ENCODE measurements around the gene TEX261. TPM values are rescaled to one million over a fixed set of nuclear protein-coding genes. Genes with fewer than 3 reads are reported as not detected.

Gene TEX261
- total RNA-seq, 2 donors from 2014 or later = 16.6 to 19.1 TPM

DNA sequence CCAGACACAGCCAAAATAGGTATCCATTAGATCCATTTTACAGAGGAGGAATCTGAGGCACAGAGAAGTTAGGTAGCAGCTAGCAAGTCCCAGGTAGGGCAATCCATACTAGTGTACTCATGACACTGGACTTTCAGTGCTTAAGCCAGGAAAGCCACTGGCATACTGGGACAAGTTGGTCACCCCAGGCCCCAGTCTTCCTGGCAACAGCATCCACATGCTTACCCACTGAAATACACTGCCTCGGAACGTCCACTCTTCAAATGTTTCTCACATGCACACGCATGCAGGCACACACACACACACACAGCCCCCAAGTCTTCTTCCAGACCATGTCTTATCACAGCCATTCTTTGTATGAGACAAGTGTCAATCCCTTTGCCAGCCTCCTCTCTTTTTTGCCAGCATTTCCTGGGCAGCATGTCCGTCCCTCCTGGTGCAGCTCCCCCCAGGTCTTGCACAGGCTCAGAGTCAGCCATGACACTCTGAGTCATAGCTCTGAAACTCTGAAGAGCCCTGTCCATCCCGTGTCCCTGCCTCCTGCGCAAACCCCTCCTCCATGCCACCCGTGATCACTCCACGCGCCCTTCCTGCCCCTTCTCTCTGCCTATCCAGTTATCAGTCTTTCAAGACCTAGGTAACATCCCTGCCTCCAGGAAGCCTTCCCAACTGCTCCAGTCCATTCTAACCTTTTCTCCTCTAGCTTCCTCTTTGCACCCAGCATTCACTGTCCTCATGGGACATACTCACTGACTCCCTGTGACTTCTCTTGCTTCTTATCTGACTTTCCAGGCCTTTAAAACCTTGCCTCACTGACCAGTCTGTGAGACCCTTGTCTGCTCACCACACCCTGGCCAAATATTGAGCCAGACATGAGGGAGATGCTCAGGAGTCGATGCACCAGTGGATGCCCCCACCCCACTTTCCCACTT lies 10.9 kb upstream of the TEX261 start:
- no peak for TF ChIP-seq POLR2A (IDR thresholded peaks at IDR 0.05)
- TF ChIP-seq, protein P1, sequence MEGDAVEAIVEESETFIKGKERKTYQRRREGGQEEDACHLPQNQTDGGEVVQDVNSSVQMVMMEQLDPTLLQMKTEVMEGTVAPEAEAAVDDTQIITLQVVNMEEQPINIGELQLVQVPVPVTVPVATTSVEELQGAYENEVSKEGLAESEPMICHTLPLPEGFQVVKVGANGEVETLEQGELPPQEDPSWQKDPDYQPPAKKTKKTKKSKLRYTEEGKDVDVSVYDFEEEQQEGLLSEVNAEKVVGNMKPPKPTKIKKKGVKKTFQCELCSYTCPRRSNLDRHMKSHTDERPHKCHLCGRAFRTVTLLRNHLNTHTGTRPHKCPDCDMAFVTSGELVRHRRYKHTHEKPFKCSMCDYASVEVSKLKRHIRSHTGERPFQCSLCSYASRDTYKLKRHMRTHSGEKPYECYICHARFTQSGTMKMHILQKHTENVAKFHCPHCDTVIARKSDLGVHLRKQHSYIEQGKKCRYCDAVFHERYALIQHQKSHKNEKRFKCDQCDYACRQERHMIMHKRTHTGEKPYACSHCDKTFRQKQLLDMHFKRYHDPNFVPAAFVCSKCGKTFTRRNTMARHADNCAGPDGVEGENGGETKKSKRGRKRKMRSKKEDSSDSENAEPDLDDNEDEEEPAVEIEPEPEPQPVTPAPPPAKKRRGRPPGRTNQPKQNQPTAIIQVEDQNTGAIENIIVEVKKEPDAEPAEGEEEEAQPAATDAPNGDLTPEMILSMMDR (IDR thresholded peaks at IDR 0.05) = no peak
- no peaks in the 10 kb centered on the region for H3K27me3 ChIP-seq
- H3K4me1 ChIP-seq = peaks cover 8% of the 10 kb centered on the region
- WGBS, 2 donors = 72 to 74% methylated on average over 10 of the region's 10 CpGs
- no peak overlapping the region for H3K27ac ChIP-seq
- no peak for ATAC-seq
- no peaks in the 10 kb centered on the region for H3K9me3 ChIP-seq
- intact Hi-C loops (cut with DNase I) = no loop called here
- no peaks in the 10 kb centered on the region for H3K36me3 ChIP-seq (replicated peaks in 1 of 2; ENCODE audit: insufficient read depth in 1 of 2, low read depth in 2 of 2)
- DNase-seq = no peak
- H3K4me3 ChIP-seq = no peak overlapping the region

- DNase-seq (no peak), ATAC-seq (no peak)
- Histone ChIP-seq H3K36me3 (replicated peaks in 1 of 2; ENCODE audit: insufficient read depth in 1 of 2, low read depth in 2 of 2) (no peaks in the 10 kb centered on the region), H3K4me3 (no peak overlapping the region), H3K27me3 (no peaks in the 10 kb centered on the region), H3K9me3 (no peaks in the 10 kb centered on the region), H3K4me1 (peaks cover 8% of the 10 kb centered on the region), H3K27ac (no peak overlapping the region)
- 66 to 76% methylated on average over 4 to 6 of the region's 6 CpGs for WGBS, 2 donors
- intact Hi-C loops (cut with DNase I) = no loop called here
- no peak for TF ChIP-seq POLR2A (IDR thresholded peaks at IDR 0.05)
- TF ChIP-seq, protein P1 (IDR thresholded peaks at IDR 0.05) = no peak
Observed at GRCh38 chr2:71004857-71005256, 10.2 kb upstream of the TEX261 start.

GRCh38 chr2:71003966-71004755 lies 9.5 kb upstream of the TEX261 start:
- no peaks in the 10 kb centered on the region for H3K9me3 ChIP-seq
- DNase-seq = no peak
- TF ChIP-seq POLR2A (IDR thresholded peaks at IDR 0.05) = no peak
- TF ChIP-seq, protein P1 (IDR thresholded peaks at IDR 0.05) = no peak
- H3K4me3 ChIP-seq = no peak overlapping the region
- 57 to 58% methylated on average over 10 to 11 of the region's 11 CpGs for WGBS, 2 donors
- H3K27ac ChIP-seq = no peak overlapping the region
- H3K36me3 ChIP-seq (replicated peaks in 1 of 2; ENCODE audit: insufficient read depth in 1 of 2, low read depth in 2 of 2) = no peaks in the 10 kb centered on the region
- intact Hi-C loops (cut with DNase I) = no loop called here
- H3K4me1 ChIP-seq = peaks cover 8% of the 10 kb centered on the region
- no peaks in the 10 kb centered on the region for H3K27me3 ChIP-seq
- no peak for ATAC-seq

DNA sequence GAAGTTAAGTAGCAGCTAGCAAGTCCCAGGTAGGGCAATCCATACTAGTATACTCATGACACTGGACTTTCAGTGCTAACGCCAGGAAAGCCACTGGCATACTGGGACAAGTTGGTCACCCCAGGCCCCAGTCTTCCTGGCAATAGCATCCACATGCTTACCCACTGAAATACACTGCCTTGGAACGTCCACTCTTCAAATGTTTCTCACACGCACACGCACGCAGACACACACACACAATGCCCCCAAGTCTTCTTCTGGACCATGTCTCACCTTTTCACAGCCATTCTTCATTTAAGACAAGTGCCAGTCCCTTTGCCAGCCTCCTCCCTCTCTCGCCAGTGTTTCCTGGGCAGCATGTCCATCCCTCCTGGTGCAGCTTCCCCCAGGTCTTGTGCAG lies 8.7 kb upstream of the TEX261 start:
- intact Hi-C loops (cut with DNase I) = no loop called here
- ATAC-seq (no peak), DNase-seq (no peak)
- no peaks in the 10 kb centered on the region for H3K27me3 ChIP-seq
- no peaks in the 10 kb centered on the region for H3K36me3 ChIP-seq (replicated peaks in 1 of 2; ENCODE audit: insufficient read depth in 1 of 2, low read depth in 2 of 2)
- no peak overlapping the region for H3K4me3 ChIP-seq
- no peaks in the 10 kb centered on the region for H3K9me3 ChIP-seq
- H3K4me1 ChIP-seq = peaks cover 8% of the 10 kb centered on the region
- no peak for TF ChIP-seq POLR2A (IDR thresholded peaks at IDR 0.05)
- TF ChIP-seq, protein P1 (IDR thresholded peaks at IDR 0.05) = no peak
- WGBS, 2 donors = 60 to 66% methylated on average over 6 of the region's 6 CpGs
- no peak overlapping the region for H3K27ac ChIP-seq

Measured in body of pancreas (tissue), 4 donors.